ENCODE results near the gene DDX17.

DDX17 gene

GRCh38 chr22:38448945-38449745, 57.0 kb downstream of the DDX17 start:
- no peak for DNase-seq (ENCODE audit: low spot score)

DNA sequence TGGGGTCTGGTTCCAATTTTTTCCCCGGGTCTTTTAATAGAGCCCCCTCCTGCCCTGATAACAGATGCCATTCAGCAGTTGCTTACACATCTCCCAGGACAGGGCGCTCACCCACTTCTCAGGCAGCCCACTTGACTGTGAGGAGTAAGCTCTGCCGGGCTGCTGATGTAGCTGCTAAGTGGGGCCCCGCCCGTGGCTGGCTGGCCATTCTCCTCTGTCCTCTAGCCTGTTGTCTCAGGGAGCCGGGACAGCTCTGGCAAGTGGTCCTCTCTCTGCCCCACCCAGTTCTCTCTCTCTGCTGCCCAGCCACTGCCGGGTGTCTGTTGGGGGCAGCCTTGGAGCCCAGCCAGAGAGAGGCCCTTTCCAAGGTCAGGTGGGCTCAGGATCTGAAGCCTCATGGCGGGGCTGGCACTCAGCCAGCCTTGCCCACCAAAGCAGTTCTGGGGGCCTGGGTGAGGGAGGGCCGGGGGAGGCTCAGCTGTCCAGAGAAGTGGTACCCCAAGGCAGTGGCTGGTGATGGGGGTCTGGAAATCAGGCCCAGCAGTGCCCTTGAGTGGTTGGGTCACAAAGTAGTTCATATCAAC, 60.0 kb downstream of the DDX17 start:
- DNase-seq (ENCODE audit: low spot score), result no peak

- DNase-seq (ENCODE audit: low spot score), result no peak
Measured at GRCh38 chr22:38444783-38445182, 61.3 kb downstream of the DDX17 start.

DNA sequence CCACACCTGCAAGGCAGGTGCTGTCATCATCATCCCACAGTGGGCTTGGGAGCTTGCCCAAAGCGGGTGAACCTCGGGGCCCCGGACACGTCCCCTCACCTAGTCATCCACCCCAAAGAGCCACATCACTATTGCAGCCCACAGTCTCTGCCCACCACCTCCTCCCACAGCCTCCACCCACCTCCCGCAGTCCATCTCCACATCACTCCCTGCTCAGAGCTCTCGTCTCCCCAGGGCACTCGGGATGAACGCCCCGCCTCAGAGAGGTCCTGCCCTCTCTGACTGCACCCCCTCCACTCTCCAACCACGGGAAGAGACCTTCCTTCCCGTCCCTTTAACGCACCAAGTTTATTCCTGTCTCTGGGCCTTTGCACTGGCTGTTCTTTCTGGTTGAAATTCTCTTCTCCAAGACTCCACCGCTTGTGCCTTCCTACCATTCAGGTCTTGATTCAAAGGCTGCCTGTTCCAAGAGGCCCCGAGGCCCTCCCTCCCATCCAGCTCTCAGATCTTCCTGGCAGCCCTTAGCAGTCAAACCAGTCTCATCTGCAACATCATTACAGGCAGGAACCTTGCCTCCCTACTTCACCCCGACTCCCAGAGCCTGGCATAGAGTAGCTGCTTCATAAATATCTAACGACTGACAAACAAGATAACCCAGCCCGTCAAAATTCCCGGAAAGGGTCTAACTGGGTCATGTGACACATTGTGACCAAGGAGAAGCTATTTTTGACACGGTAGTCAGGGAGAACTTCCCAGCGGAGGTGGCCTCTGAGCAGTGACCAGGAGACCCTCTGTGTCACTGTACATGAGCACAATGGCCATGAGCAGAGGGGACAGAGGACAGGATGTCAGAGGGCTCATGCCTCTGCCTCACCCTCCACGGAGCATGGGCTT, 62.2 kb downstream of the DDX17 start:
- DNase-seq (ENCODE audit: low spot score), result no peak

- DNase-seq (ENCODE audit: low spot score), result no peak
Measured at GRCh38 chr22:38442967-38443627, 63.0 kb downstream of the DDX17 start.

GRCh38 chr22:38441620-38442287, 64.4 kb downstream of the DDX17 start:
- no peak for DNase-seq (ENCODE audit: low spot score)

DNA sequence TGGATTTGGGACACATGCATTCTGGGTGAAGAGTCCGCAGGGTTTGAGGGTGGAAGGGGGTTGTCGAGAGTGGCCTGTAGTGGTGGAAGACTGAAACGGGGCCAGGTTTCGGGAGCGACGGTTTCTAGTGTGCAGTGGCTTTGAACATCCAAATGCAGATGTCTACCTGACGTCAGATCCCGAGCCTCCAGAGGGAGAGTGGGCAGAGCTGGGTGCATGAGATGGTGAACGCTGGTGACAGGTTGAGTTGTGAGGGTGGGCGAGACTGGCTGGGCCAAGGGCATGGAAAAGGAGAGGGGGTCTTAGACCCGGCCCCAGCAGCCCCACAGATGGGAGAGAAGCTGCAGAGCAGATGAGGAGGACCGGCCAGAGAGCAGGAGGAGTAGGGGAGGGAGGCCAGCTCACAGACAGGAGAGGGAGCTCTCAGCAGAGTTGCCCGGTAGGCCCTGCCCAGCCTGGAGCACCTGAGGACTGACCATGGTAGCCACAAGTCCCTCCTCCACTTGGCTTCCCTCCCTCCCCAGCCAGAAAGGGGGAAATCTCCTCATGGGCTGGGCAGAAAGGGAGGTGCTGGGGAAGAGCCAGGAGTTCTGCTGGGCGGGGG, 65.3 kb downstream of the DDX17 start:
- no peak for DNase-seq (ENCODE audit: low spot score)

- DNase-seq (ENCODE audit: low spot score), result no peak
Measured at GRCh38 chr22:38437416-38437815, 68.7 kb downstream of the DDX17 start.

DNA sequence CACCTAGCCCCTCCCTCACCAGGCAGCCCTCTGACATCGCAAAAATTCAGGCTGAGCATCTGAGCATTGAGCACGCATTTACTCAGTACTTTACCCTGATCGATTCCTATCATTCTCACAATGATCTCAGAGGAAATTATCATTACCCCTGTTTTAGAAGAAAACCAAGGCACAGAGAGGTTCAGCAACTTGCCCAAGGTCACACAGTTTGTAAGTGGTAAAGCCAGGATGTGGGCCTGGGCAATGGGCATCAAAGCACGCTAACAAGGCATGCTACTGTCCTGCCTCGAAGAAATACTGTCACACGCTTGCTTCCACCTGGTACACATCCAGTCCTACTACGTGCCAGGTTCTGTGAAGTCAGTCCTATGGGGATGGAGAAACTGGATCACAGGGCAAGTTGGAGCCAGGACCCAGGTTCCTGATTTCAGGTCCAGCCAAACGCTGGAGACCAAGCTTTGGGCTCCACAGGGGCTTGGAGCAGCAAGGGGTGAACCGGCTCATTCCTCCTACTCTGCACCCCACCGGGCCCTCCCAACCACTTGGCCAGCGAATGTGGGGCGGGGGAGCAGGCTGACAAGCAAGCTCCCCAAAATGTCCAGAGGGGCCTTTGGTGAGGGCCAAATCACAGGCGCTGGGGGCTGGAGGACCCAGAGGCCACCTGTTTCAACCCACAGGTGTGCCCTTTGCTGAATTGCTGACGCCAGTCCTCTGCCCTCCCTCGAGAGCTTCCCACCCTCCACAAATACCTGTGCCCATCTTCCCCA, 69.3 kb downstream of the DDX17 start:
- no peak for DNase-seq (ENCODE audit: low spot score)

DNA sequence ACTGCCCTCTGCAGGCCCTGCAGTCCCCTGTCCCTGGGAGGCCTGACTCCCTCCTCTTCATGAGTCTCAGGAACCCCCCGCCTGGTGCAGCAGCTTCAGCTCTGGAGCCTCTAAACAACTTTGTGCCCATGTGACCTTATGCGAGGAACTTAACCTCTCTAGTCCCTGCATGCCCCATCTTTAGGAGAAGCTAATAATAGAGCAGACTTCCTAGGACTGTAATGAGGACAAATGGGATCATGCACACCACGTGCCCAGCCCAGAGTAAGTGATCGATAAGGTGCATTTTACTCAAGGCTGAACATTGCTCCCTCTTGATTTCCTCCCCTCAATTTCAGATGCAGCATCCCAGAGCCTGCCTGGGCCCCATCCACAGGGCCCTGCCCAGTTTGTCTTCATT, 70.1 kb downstream of the DDX17 start:
- DNase-seq (ENCODE audit: low spot score), result no peak

DNA sequence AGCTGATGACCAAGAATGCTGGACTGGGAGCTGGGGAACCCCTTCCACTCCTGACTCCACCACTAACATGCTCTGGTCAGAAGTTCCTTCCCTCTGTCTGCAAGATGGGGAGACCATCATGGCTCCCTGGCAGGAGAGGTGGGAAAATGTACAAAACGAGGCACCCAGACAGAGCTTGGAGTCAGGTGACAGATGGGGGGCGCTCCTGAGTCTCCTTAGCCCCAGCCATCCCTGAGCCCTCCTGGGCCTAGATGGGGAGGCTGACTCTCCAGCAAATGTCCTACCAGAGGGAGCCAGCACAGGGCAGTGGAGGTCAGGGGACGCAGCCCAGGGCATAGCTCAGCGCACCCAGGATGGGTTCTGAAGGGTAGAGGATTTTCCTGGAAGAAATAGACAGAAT, 71.1 kb downstream of the DDX17 start:
- DNase-seq (ENCODE audit: low spot score), result no peak

GRCh38 chr22:38433871-38434270, 72.2 kb downstream of the DDX17 start:
- DNase-seq (ENCODE audit: low spot score), result no peak
